GM12872 (cell line): ENCODE measurements around the gene DESI1.

Experiments
- CTCF ChIP-seq: IDR thresholded peaks from 3 replicates; pipeline ENCODE4 v1.5.1; 2011; ENCODE audit warnings: low read depth, mild to moderate bottlenecking, low read length, moderate library complexity; ENCODE audit not compliant: insufficient read depth

The DESI1 gene

GRCh38 chr22:41647771-41648170 lies 26.9 kb upstream of the DESI1 start:
- TF ChIP-seq CTCF = no peak

GRCh38 chr22:41642331-41643110 lies 21.7 kb upstream of the DESI1 start:
- TF ChIP-seq CTCF = no peak

- no peak for TF ChIP-seq CTCF
Observed at GRCh38 chr22:41641854-41642253, 21.0 kb upstream of the DESI1 start.

- TF ChIP-seq CTCF = no peak
Observed at GRCh38 chr22:41638748-41639147, 17.9 kb upstream of the DESI1 start.

GRCh38 chr22:41638124-41638523 lies 17.3 kb upstream of the DESI1 start:
- no peak for TF ChIP-seq CTCF

GRCh38 chr22:41636467-41636866 lies 15.6 kb upstream of the DESI1 start:
- no peak for TF ChIP-seq CTCF

- no peak for TF ChIP-seq CTCF
Observed at GRCh38 chr22:41625577-41625976, 4.7 kb upstream of the DESI1 start.
